Retinal pigment epithelial cell (primary cell): ENCODE measurements around the gene MEOX1.
"Not testable (repeated sequence)": the region's sequence is repeated elsewhere in the genome, so short reads cannot be mapped to it uniquely, and the experiment has no call there.

Source experiments
- DNase-seq: peaks from one replicate; pipeline ENCODE4 v3.0.0-alpha.2; 2010; ENCODE audit warnings: low read depth
- H3K4me3 ChIP-seq: 2 replicates; pipeline ENCODE4 v1.5.1; 2011; ENCODE audit warnings: mild to moderate bottlenecking, low read length, control low read depth, moderate library complexity
- CTCF ChIP-seq: conservative IDR thresholded peaks from 2 replicates; pipeline ENCODE4 v1.5.1; 2011; ENCODE audit warnings: low read depth, low read length, control low read depth, inconsistent platforms

The MEOX1 gene

GRCh38 chr17:43694081-43694870 is 32.6 kb upstream of the MEOX1 start:
- H3K4me3 ChIP-seq = no peak overlapping the region
- DNase-seq = no peak
- TF ChIP-seq CTCF = peak; percentile 94

- no peak for TF ChIP-seq CTCF
- H3K4me3 ChIP-seq = no peak overlapping the region
- no peak for DNase-seq
Measured at GRCh38 chr17:43691317-43691693, 29.6 kb upstream of the MEOX1 start.

- TF ChIP-seq CTCF = no peak
- no peak overlapping the region for H3K4me3 ChIP-seq
- DNase-seq = no peak
Measured at GRCh38 chr17:43690624-43691316, 29.0 kb upstream of the MEOX1 start.

- no peak for DNase-seq
- H3K4me3 ChIP-seq = no peak overlapping the region
- no peak for TF ChIP-seq CTCF
Measured at GRCh38 chr17:43689814-43690213, 28.1 kb upstream of the MEOX1 start.

GRCh38 chr17:43689131-43689530 is 27.4 kb upstream of the MEOX1 start:
- no peak for DNase-seq
- no peak overlapping the region for H3K4me3 ChIP-seq
- TF ChIP-seq CTCF = no peak

GRCh38 chr17:43686957-43687356 is 25.2 kb upstream of the MEOX1 start:
- not testable (repeated sequence) for DNase-seq, H3K4me3 ChIP-seq

GRCh38 chr17:43683928-43684653 is 22.4 kb upstream of the MEOX1 start:
- no peak for TF ChIP-seq CTCF
- no peak overlapping the region for H3K4me3 ChIP-seq

More at GRCh38 chr17:43683928-43684653, 22.4 kb upstream of the MEOX1 start:
- no peak for DNase-seq
